B cell (primary cell): ENCODE data around the gene PDE4B. TPM values are rescaled to one million over a fixed set of nuclear protein-coding genes. Genes with fewer than 3 reads are reported as not detected.

ENCODE experiments used
- ATAC-seq: fragments of 200-7000 bp; cut with Tn5 transposase; one replicate; pipeline ENCODE4 v1.10.0; 2021; ENCODE audit warnings: low read depth, mild to moderate bottlenecking, moderate number of reproducible peaks, moderate library complexity
- CTCF ChIA-PET: fragments of 350-600 bp; sonication (Branson Sonifier 250); formaldehyde crosslinking; loops from one replicate; lab custom pipeline; 2021; ENCODE audit warnings: antibody characterized with exemption, inconsistent platforms; lab: Charles Lee
- POLR2A ChIA-PET: fragments of 350-600 bp; sonication (Branson Sonifier 250); formaldehyde crosslinking; loops from one replicate; lab custom pipeline; 2021; ENCODE audit warnings: antibody characterized with exemption; lab: Charles Lee
- DNase-seq: peaks from one replicate; pipeline ENCODE4 v3.0.0; 2013
- H2AFZ ChIP-seq: 2 replicates; pipeline ENCODE4 v1.6.1; 2012; ENCODE audit warnings: mild to moderate bottlenecking, low read depth, low read length; ENCODE audit not compliant: insufficient read depth, poor library complexity, severe bottlenecking
- H3K27ac ChIP-seq, 2 donors: 1 replicate in 1 of 2; 2 replicates in 1 of 2; pipeline ENCODE4 v1.5.1; 2012 to 2013; ENCODE audit warnings: low read length in 2 of 2, mild to moderate bottlenecking in 2 of 2, moderate library complexity in 1 of 2
- H3K27me3 ChIP-seq, 4 experiments: fragments of 200-600 bp in 1 of 4; sonication (generic) in 1 of 4; replicated peaks in 1 of 4; 1 replicate in 2 of 4; 2 replicates in 2 of 4; pipeline versions ENCODE4 v1.6.1 to v1.7.0; 2013 to 2016; ENCODE audit warnings: low read length in 3 of 4, mild to moderate bottlenecking in 2 of 4, mixed read lengths in 1 of 4, moderate library complexity in 1 of 4; ENCODE audit not compliant: insufficient read depth in 4 of 4, control insufficient read depth in 3 of 4; ENCODE audit errors: control extremely low read depth in 1 of 4
- H3K36me3 ChIP-seq, 2 experiments: replicated peaks in 1 of 2; 1 replicate in 1 of 2; 2 replicates in 1 of 2; pipeline versions ENCODE4 v1.6.1 to v1.7.1; 2013; ENCODE audit warnings: low read length in 1 of 2; ENCODE audit not compliant: insufficient read depth in 2 of 2, control insufficient read depth in 1 of 2; ENCODE audit errors: control extremely low read depth in 1 of 2, extremely low read depth in 1 of 2
- H3K4me1 ChIP-seq, 2 donors: fragments of 200-600 bp in 1 of 2; sonication (generic) in 1 of 2; 1 replicate in 1 of 2; 2 replicates in 1 of 2; pipeline versions ENCODE4 v1.5.1 to v1.6.1; 2013 to 2017; ENCODE audit warnings: low read length in 2 of 2; ENCODE audit not compliant: control insufficient read depth in 2 of 2, insufficient read depth in 2 of 2
- H3K4me2 ChIP-seq: replicated peaks from 2 replicates; pipeline ENCODE3; 2012; ENCODE audit warnings: mild to moderate bottlenecking, low read depth, low read length; ENCODE audit not compliant: poor library complexity, severe bottlenecking
- H3K4me3 ChIP-seq, 5 experiments: fragments of 200-600 bp in 1 of 5; sonication (generic) in 1 of 5; 1 replicate in 3 of 5; 2 replicates in 2 of 5; pipeline versions ENCODE4 v1.5.1 to v1.7.0; 2011 to 2016; ENCODE audit warnings: low read length in 4 of 5, mild to moderate bottlenecking in 4 of 5, low read depth in 2 of 5, control low read depth in 1 of 5, moderate library complexity in 1 of 5; ENCODE audit not compliant: insufficient read depth in 1 of 5; ENCODE audit errors: control extremely low read depth in 1 of 5, extremely low read depth in 1 of 5
- H3K79me2 ChIP-seq: fragments of 200-600 bp; sonication (generic); one replicate; pipeline ENCODE4 v1.6.0; 2016; ENCODE audit warnings: low read length; ENCODE audit not compliant: control insufficient read depth, insufficient read depth
- H3K9ac ChIP-seq: fragments of 200-600 bp; sonication (generic); 2 replicates; pipeline ENCODE4 v1.6.1; 2017; ENCODE audit warnings: mild to moderate bottlenecking, low read length, moderate library complexity
- H3K9me3 ChIP-seq, 3 donors: one replicate each; pipeline versions ENCODE4 v1.6.1 to v1.7.1; 2013; ENCODE audit warnings: low read length in 2 of 3; ENCODE audit not compliant: control insufficient read depth in 2 of 3, insufficient read depth in 1 of 3; ENCODE audit errors: control extremely low read depth in 1 of 3
- H4K20me1 ChIP-seq: 2 replicates; pipeline ENCODE4 v1.6.0; 2012; ENCODE audit warnings: mild to moderate bottlenecking, low read length; ENCODE audit not compliant: insufficient read depth, control insufficient read depth, poor library complexity, severe bottlenecking
- H3K27ac Mint-ChIP-seq: one replicate; pipeline ENCODE4 v1.8.0; 2021; ENCODE audit warnings: mixed read lengths
- H3K27me3 Mint-ChIP-seq: one replicate; pipeline ENCODE4 v1.8.0; 2021; ENCODE audit warnings: mixed read lengths
- H3K4me1 Mint-ChIP-seq: one replicate; pipeline ENCODE4 v1.8.0; 2021; ENCODE audit warnings: mixed read lengths
- H3K4me3 Mint-ChIP-seq: one replicate; pipeline ENCODE4 v1.8.0; 2021; ENCODE audit warnings: mixed read lengths
- H3K9me3 Mint-ChIP-seq: one replicate; pipeline ENCODE4 v1.8.0; 2022; ENCODE audit warnings: mixed read lengths; ENCODE audit not compliant: insufficient read depth
- CTCF ChIP-seq: fragments of 200-600 bp; IDR thresholded peaks from one replicate; pipeline ENCODE4 v1.8.0; 2022; ENCODE audit warnings: antibody characterized with exemption, mild to moderate bottlenecking
- EZH2 ChIP-seq: IDR thresholded peaks from 2 replicates; pipeline ENCODE4 v1.6.1; 2012; ENCODE audit warnings: borderline replicate concordance, low read depth, mild to moderate bottlenecking, moderate library complexity, low read length; ENCODE audit not compliant: insufficient read depth, poor library complexity, severe bottlenecking
- WGBS: methylation state at CpG from one replicate; pipeline ENCODE4 v1.1.5; 2013; ENCODE audit warnings: missing lambda C conversion rate; ENCODE audit not compliant: insufficient coverage; 5-methylcytosine and 5-hydroxymethylcytosine counted together
- intact Hi-C: fragments of 100-400 bp; cut with micrococcal nuclease; formaldehyde crosslinking; loops from one replicate; pipeline ENCODE4 v1.10.0; 2022
- polyA plus RNA-seq: library from polyadenylated mRNA; depleted of rRNA; stranded (reverse); fragments of >200 nt; gene quantifications from 2 replicates; pipeline ENCODE4 v1.2.3, GENCODE V29; 2012
- total RNA-seq, 2 donors: library from RNA; stranded (reverse); fragments of 120-200 nt in 1 of 2; gene quantifications; 1 replicate in 1 of 2; 2 replicates in 1 of 2; pipeline versions ENCODE4 v1.2.3 to v1.2.4, GENCODE V29; 2013 to 2022

PDE4B gene
- total and polyA plus RNA-seq, 2 donors (not counting 1 experiment from before 2014, with no cell fraction given), result 63.7 to 242 TPM

DNA sequence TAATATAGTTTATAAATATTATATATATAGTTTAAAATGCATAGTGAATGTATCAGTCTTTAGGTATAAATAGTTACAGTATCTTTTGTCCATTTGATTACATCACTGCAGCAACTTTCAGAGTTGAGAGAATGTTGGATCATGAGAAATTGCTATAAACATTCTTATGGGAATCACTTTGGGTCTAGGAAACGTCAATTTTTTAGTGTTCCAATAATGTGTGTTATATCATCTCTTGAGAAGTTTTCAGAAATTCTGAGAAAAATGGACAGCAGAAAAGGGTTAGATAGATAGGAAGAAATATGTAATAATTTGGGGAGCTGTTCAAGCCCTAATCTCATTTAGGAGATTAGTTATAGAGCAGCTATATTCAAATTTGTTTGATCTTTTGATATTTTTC is 556.1 kb downstream of the PDE4B start:
- ATAC-seq (no peak), DNase-seq (no peak)
- intact Hi-C loops, result loop anchor here (1.0 kb wide), 1 partner anchor 11 kb away; no protein-coding TSS in a partner anchor
- Histone ChIP-seq H3K9me3 (no peaks in the 10 kb centered on the region), H3K4me3 (no peak overlapping the region), H3K4me2 (peak overlapping the region; percentile 61), H3K4me1 (peaks cover 74 to 94% of the 10 kb centered on the region in 2 donors), H3K9ac (no peak overlapping the region), H3K27ac (peak overlapping the region; percentile 74 to 87), H2AFZ (no peak overlapping the region), H3K36me3 (peaks cover 0 to 15% of the 10 kb centered on the region in 2 experiments), H3K79me2 (peaks cover 97% of the 10 kb centered on the region), H3K27me3 (no peaks in the 10 kb centered on the region), H4K20me1 (peaks cover 12% of the 10 kb centered on the region)
- Mint-ChIP-seq H3K27ac (peak overlapping the region; percentile 83), H3K4me3 (peak overlapping the region; percentile 88), H3K4me1 (peaks cover 96% of the 10 kb centered on the region), H3K27me3 (no peaks in the 10 kb centered on the region), H3K9me3 (no peaks in the 10 kb centered on the region)
- no peak for TF ChIP-seq CTCF
- no peak for TF ChIP-seq EZH2
- POLR2A ChIA-PET, result no interaction called here
- CTCF ChIA-PET, result interaction anchor here (2.4 to 6.1 kb wide), 4 partner anchors 14 to 96 kb away, joined by 9 to 71 read pairs (median 11); no protein-coding TSS in a partner anchor
- WGBS, result 88% methylated on average over 1 of the region's 1 CpG

- peaks cover 97% of the 10 kb centered on the region for H3K79me2 ChIP-seq
- TF ChIP-seq CTCF (no peak), EZH2 (no peak)
- peak overlapping the region; percentile 61 for H3K4me2 ChIP-seq
- H4K20me1 ChIP-seq, result peaks cover 9% of the 10 kb centered on the region
- peaks cover 76 to 95% of the 10 kb centered on the region in 2 donors for H3K4me1 ChIP-seq
- no CpG with 5 or more reads among the region's 3 CpGs for WGBS
- H3K4me3 Mint-ChIP-seq, result peak overlapping the region; percentile 88
- no peak overlapping the region for H3K4me3 ChIP-seq
- no peak for ATAC-seq
- peaks cover 0 to 15% of the 10 kb centered on the region in 2 experiments for H3K36me3 ChIP-seq
- H3K9me3 ChIP-seq, result no peaks in the 10 kb centered on the region
- no peaks in the 10 kb centered on the region for H3K27me3 ChIP-seq
- H3K9me3 Mint-ChIP-seq, result no peaks in the 10 kb centered on the region
- CTCF ChIA-PET, result interaction anchor here (1.2 to 6.1 kb wide), 8 partner anchors 13 to 96 kb away, joined by 3 to 71 read pairs (median 11); no protein-coding TSS in a partner anchor
- peak overlapping the region; percentile 83 for H3K27ac Mint-ChIP-seq
- no peaks in the 10 kb centered on the region for H3K27me3 Mint-ChIP-seq
- peak overlapping the region; percentile 21 for H3K9ac ChIP-seq
- POLR2A ChIA-PET, result no interaction called here
- H3K4me1 Mint-ChIP-seq, result peaks cover 96% of the 10 kb centered on the region
- intact Hi-C loops, result loop anchor here (1.0 kb wide), 1 partner anchor 10 kb away; no protein-coding TSS in a partner anchor
- DNase-seq, result no peak
- peak overlapping the region; percentile 74 to 87 for H3K27ac ChIP-seq
- H2AFZ ChIP-seq, result no peak overlapping the region
These were observed 556.5 kb downstream of the PDE4B start for GRCh38 chr1:66349242-66349641.
